ENCODE data around the gene SLC7A14. TPM values are rescaled to one million over a fixed set of nuclear protein-coding genes. Genes with fewer than 3 reads are reported as not detected.

SLC7A14 gene
- total and polyA plus RNA-seq, 2 of the 13 experiments (the other 11 are each of a cell fraction or from before 2014, with no cell fraction given): not detected

DNA sequence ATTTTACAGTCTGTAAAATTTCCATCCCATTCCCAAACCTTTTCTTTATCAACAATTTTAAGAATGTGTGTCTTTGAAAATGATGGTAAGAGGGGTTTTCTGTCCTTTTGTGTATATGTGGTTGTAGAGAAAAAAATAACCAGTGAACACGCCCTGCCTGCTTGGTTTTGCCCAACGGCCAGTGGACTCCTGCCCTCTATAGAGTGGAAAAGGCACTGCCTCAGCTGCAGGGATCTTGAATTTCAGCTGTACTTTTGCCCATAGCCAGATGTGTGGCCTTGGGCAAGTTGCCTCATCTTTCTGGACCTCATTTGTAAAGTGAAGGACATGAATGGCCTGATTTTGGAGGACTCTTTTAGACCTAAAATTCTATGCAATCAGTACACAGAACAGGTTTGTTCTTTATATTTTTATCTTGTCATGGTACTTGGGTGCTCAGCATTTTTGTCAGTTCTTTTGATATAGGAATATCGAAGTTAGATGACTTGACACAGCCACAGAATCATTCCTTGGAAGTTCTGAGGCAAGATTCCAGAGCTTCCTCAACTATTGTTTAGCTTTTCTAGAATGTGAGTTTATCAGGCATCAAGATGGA, 86.2 kb downstream of the SLC7A14 start (continued):
- no peak for TF ChIP-seq JDP2 (CRISPR knock-in tag; IDR thresholded peaks at IDR 0.05; ENCODE audit: borderline replicate concordance)
- no peak for TF ChIP-seq DR1 (CRISPR knock-in tag; IDR thresholded peaks at IDR 0.05)
- no peak for TF ChIP-seq POLR2AphosphoS2 (IDR thresholded peaks at IDR 0.05; ENCODE audit: low read depth, low read length)
- no peak for TF ChIP-seq CENPT (CRISPR knock-in tag; IDR thresholded peaks at IDR 0.05; ENCODE audit: low read depth)
- no peak for TF ChIP-seq ZNF160 (CRISPR knock-in tag; IDR thresholded peaks at IDR 0.05)
- TF ChIP-seq ZNF430 (CRISPR knock-in tag; IDR thresholded peaks at IDR 0.05): no peak
- no peak for TF ChIP-seq ARNT2 (CRISPR knock-in tag; IDR thresholded peaks at IDR 0.05; ENCODE audit: low read depth)
- no peak for TF ChIP-seq HOXD1 (CRISPR knock-in tag; IDR thresholded peaks at IDR 0.05)
- no peak for TF ChIP-seq ZBTB38 (CRISPR knock-in tag; IDR thresholded peaks at IDR 0.05)
- TF ChIP-seq NCOR1 (IDR thresholded peaks at IDR 0.05; ENCODE audit: borderline replicate concordance, low read length): no peak
- TF ChIP-seq ZNF496 (CRISPR knock-in tag; IDR thresholded peaks at IDR 0.05; ENCODE audit: insufficient replicate concordance): no peak
- TF ChIP-seq ZNF850 (CRISPR knock-in tag; conservative IDR thresholded peaks at IDR 0.05): no peak
- peak; percentile 68; the same call in 1 of the 2 replicates for TF ChIP-seq POGZ (CRISPR knock-in tag; IDR thresholded peaks at IDR 0.05)
- no peak for TF ChIP-seq GPN1 (CRISPR knock-in tag; IDR thresholded peaks at IDR 0.05; ENCODE audit: borderline replicate concordance)
- TF ChIP-seq MIXL1 (CRISPR knock-in tag; IDR thresholded peaks at IDR 0.05): peak; percentile 71; the same call in 1 of the 2 replicates
- no peak for TF ChIP-seq ZNF558 (CRISPR knock-in tag; IDR thresholded peaks at IDR 0.05; ENCODE audit: borderline replicate concordance)
- TF ChIP-seq RAD21 (CRISPR knock-in tag; IDR thresholded peaks at IDR 0.05): peak; percentile 79
- TF ChIP-seq SETDB1 (CRISPR knock-in tag; IDR thresholded peaks at IDR 0.05; ENCODE audit: borderline replicate concordance): no peak
- TF ChIP-seq, protein P1, sequence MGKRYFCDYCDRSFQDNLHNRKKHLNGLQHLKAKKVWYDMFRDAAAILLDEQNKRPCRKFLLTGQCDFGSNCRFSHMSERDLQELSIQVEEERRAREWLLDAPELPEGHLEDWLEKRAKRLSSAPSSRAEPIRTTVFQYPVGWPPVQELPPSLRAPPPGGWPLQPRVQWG (CRISPR knock-in tag; IDR thresholded peaks at IDR 0.05; ENCODE audit: borderline replicate concordance, low read depth): no peak
- no peak for TF ChIP-seq MTF2 (CRISPR knock-in tag; IDR thresholded peaks at IDR 0.05; ENCODE audit: borderline replicate concordance)
- TF ChIP-seq KLF6 (CRISPR knock-in tag; IDR thresholded peaks at IDR 0.05): no peak
- TF ChIP-seq MAF1 (CRISPR knock-in tag; IDR thresholded peaks at IDR 0.05; ENCODE audit: borderline replicate concordance): no peak
- no peak for TF ChIP-seq ZFP36L2 (CRISPR knock-in tag; IDR thresholded peaks at IDR 0.05)
- TF ChIP-seq ZBTB42 (CRISPR knock-in tag; IDR thresholded peaks at IDR 0.05): peak; percentile 97
- TF ChIP-seq TBX2 (CRISPR knock-in tag; IDR thresholded peaks at IDR 0.05; ENCODE audit: borderline replicate concordance): peak; percentile 34; the same call in 1 of the 2 replicates
- TF ChIP-seq ZNF879 (CRISPR knock-in tag; IDR thresholded peaks at IDR 0.05): no peak
- TF ChIP-seq GZF1 (CRISPR knock-in tag; IDR thresholded peaks at IDR 0.05): no peak
- no peak for TF ChIP-seq CC2D1A (CRISPR knock-in tag; IDR thresholded peaks at IDR 0.05)
- no peak for TF ChIP-seq FOXK2 (IDR thresholded peaks at IDR 0.05)
- TF ChIP-seq, protein P2, sequence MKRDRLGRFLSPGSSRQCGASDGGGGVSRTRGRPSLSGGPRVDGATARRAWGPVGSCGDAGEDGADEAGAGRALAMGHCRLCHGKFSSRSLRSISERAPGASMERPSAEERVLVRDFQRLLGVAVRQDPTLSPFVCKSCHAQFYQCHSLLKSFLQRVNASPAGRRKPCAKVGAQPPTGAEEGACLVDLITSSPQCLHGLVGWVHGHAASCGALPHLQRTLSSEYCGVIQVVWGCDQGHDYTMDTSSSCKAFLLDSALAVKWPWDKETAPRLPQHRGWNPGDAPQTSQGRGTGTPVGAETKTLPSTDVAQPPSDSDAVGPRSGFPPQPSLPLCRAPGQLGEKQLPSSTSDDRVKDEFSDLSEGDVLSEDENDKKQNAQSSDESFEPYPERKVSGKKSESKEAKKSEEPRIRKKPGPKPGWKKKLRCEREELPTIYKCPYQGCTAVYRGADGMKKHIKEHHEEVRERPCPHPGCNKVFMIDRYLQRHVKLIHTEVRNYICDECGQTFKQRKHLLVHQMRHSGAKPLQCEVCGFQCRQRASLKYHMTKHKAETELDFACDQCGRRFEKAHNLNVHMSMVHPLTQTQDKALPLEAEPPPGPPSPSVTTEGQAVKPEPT (CRISPR knock-in tag; IDR thresholded peaks at IDR 0.05; ENCODE audit: low read depth): no peak
- TF ChIP-seq ZNF878 (CRISPR knock-in tag; IDR thresholded peaks at IDR 0.05): no peak
